ENCODE data around the gene HIPK4. TPM values are rescaled to one million over a fixed set of nuclear protein-coding genes. Genes with fewer than 3 reads are reported as not detected.
A peak's percentile ranks its signal among the peaks of the same experiment; 100 is the strongest.
"Not testable (repeated sequence)": the region's sequence is repeated elsewhere in the genome, so short reads cannot be mapped to it uniquely, and the experiment has no call there.

HIPK4 gene
- total RNA-seq, 1 donor from 2014 or later: not detected

GRCh38 chr19:40342644-40343311 lies 47.2 kb downstream of the HIPK4 start:
- H3K4me1 ChIP-seq (ENCODE audit: control insufficient read depth in 3 of 3, insufficient read depth in 3 of 3, low read length in 3 of 3): peaks cover 11 to 49% (median 30%) of the 10 kb centered on the region in 3 donors
- H3K9ac ChIP-seq (ENCODE audit: low read depth in 1 of 3, low read length in 3 of 3): peak overlapping the region in 1 of 3 donors; percentile 47
- no peaks in the 10 kb centered on the region for H3K9me3 ChIP-seq (ENCODE audit: control insufficient read depth in 3 of 3, low read length in 3 of 3)
- H3K4me3 ChIP-seq (ENCODE audit: low read length in 3 of 3): no peak overlapping the region
- H3K27me3 ChIP-seq (ENCODE audit: control insufficient read depth in 3 of 3, insufficient read depth in 3 of 3, low read length in 3 of 3): no peaks in the 10 kb centered on the region
- peaks cover 3 to 7% (median 6%) of the 10 kb centered on the region in 3 donors for H3K36me3 ChIP-seq (ENCODE audit: control insufficient read depth in 3 of 3, insufficient read depth in 3 of 3, low read length in 3 of 3)
- H3K27ac ChIP-seq (ENCODE audit: low read depth, low read length): peak overlapping the region; percentile 98

- Histone ChIP-seq H3K4me1 (ENCODE audit: control insufficient read depth in 3 of 3, insufficient read depth in 3 of 3, low read length in 3 of 3) (peaks cover 11 to 40% (median 27%) of the 10 kb centered on the region in 3 donors), H3K36me3 (ENCODE audit: control insufficient read depth in 3 of 3, insufficient read depth in 3 of 3, low read length in 3 of 3) (peaks cover 5 to 8% (median 6%) of the 10 kb centered on the region in 3 donors), H3K4me3 (ENCODE audit: low read length in 3 of 3) (peak overlapping the region; percentile 57 to 65 (median 58)), H3K27ac (ENCODE audit: low read depth, low read length) (peak overlapping the region; percentile 98), H3K27me3 (ENCODE audit: control insufficient read depth in 3 of 3, insufficient read depth in 3 of 3, low read length in 3 of 3) (no peaks in the 10 kb centered on the region), H3K9ac (ENCODE audit: low read depth in 1 of 3, low read length in 3 of 3) (peak overlapping the region; percentile 75 to 76 (median 76)), H3K9me3 (ENCODE audit: control insufficient read depth in 3 of 3, low read length in 3 of 3) (no peaks in the 10 kb centered on the region)
Observed at GRCh38 chr19:40341601-40342482, 48.1 kb downstream of the HIPK4 start.

GRCh38 chr19:40339018-40339728 lies 50.8 kb downstream of the HIPK4 start:
- no peak overlapping the region for H3K27ac ChIP-seq (ENCODE audit: low read depth, low read length)
- H3K9ac ChIP-seq (ENCODE audit: low read depth in 1 of 3, low read length in 3 of 3): peak overlapping the region in 1 of 3 donors; percentile 10
- H3K9me3 ChIP-seq (ENCODE audit: control insufficient read depth in 3 of 3, low read length in 3 of 3): no peaks in the 10 kb centered on the region
- peaks cover 11 to 30% (median 24%) of the 10 kb centered on the region in 3 donors for H3K4me1 ChIP-seq (ENCODE audit: control insufficient read depth in 3 of 3, insufficient read depth in 3 of 3, low read length in 3 of 3)
- no peaks in the 10 kb centered on the region for H3K27me3 ChIP-seq (ENCODE audit: control insufficient read depth in 3 of 3, insufficient read depth in 3 of 3, low read length in 3 of 3)
- H3K36me3 ChIP-seq (ENCODE audit: control insufficient read depth in 3 of 3, insufficient read depth in 3 of 3, low read length in 3 of 3): peaks cover 20 to 27% (median 21%) of the 10 kb centered on the region in 3 donors
- no peak overlapping the region for H3K4me3 ChIP-seq (ENCODE audit: low read length in 3 of 3)

- Histone ChIP-seq H3K4me3 (ENCODE audit: low read length in 3 of 3) (no peak overlapping the region), H3K36me3 (ENCODE audit: control insufficient read depth in 3 of 3, insufficient read depth in 3 of 3, low read length in 3 of 3) (peaks cover 30 to 38% (median 32%) of the 10 kb centered on the region in 3 donors), H3K27ac (ENCODE audit: low read depth, low read length) (no peak overlapping the region), H3K27me3 (ENCODE audit: control insufficient read depth in 3 of 3, insufficient read depth in 3 of 3, low read length in 3 of 3) (no peaks in the 10 kb centered on the region), H3K9me3 (ENCODE audit: control insufficient read depth in 3 of 3, low read length in 3 of 3) (no peaks in the 10 kb centered on the region), H3K9ac (ENCODE audit: low read depth in 1 of 3, low read length in 3 of 3) (peak overlapping the region in 1 of 3 donors; percentile 3), H3K4me1 (ENCODE audit: control insufficient read depth in 3 of 3, insufficient read depth in 3 of 3, low read length in 3 of 3) (peaks cover 11 to 19% (median 16%) of the 10 kb centered on the region in 3 donors)
Observed at GRCh38 chr19:40337594-40337993, 52.4 kb downstream of the HIPK4 start.

GRCh38 chr19:40337107-40337506 lies 52.9 kb downstream of the HIPK4 start:
- H3K27me3 ChIP-seq (ENCODE audit: control insufficient read depth in 3 of 3, insufficient read depth in 3 of 3, low read length in 3 of 3): no peaks in the 10 kb centered on the region
- H3K4me1 ChIP-seq (ENCODE audit: control insufficient read depth in 3 of 3, insufficient read depth in 3 of 3, low read length in 3 of 3): peaks cover 6 to 15% (median 11%) of the 10 kb centered on the region in 3 donors
- H3K36me3 ChIP-seq (ENCODE audit: control insufficient read depth in 3 of 3, insufficient read depth in 3 of 3, low read length in 3 of 3): peaks cover 32 to 40% (median 37%) of the 10 kb centered on the region in 3 donors
- no peak overlapping the region for H3K4me3 ChIP-seq (ENCODE audit: low read length in 3 of 3)
- H3K9ac ChIP-seq (ENCODE audit: low read depth in 1 of 3, low read length in 3 of 3): no peak overlapping the region
- H3K27ac ChIP-seq (ENCODE audit: low read depth, low read length): no peak overlapping the region
- H3K9me3 ChIP-seq (ENCODE audit: control insufficient read depth in 3 of 3, low read length in 3 of 3): no peaks in the 10 kb centered on the region

- H3K9ac ChIP-seq (ENCODE audit: low read depth in 1 of 3, low read length in 3 of 3): peak overlapping the region in 1 of 3 donors; percentile 43
- no peaks in the 10 kb centered on the region for H3K9me3 ChIP-seq (ENCODE audit: control insufficient read depth in 3 of 3, low read length in 3 of 3)
- no peak overlapping the region for H3K27ac ChIP-seq (ENCODE audit: low read depth, low read length)
- no peaks in the 10 kb centered on the region for H3K27me3 ChIP-seq (ENCODE audit: control insufficient read depth in 3 of 3, insufficient read depth in 3 of 3, low read length in 3 of 3)
- peaks cover 36 to 45% (median 43%) of the 10 kb centered on the region in 3 donors for H3K36me3 ChIP-seq (ENCODE audit: control insufficient read depth in 3 of 3, insufficient read depth in 3 of 3, low read length in 3 of 3)
- H3K4me3 ChIP-seq (ENCODE audit: low read length in 3 of 3): no peak overlapping the region
- peaks cover 4 to 9% (median 6%) of the 10 kb centered on the region in 3 donors for H3K4me1 ChIP-seq (ENCODE audit: control insufficient read depth in 3 of 3, insufficient read depth in 3 of 3, low read length in 3 of 3)
Observed at GRCh38 chr19:40336601-40336900, 53.4 kb downstream of the HIPK4 start.

GRCh38 chr19:40335855-40336600 lies 54.0 kb downstream of the HIPK4 start:
- Histone ChIP-seq H3K27ac (ENCODE audit: low read depth, low read length) (no peak overlapping the region), H3K36me3 (ENCODE audit: control insufficient read depth in 3 of 3, insufficient read depth in 3 of 3, low read length in 3 of 3) (peaks cover 41 to 49% (median 48%) of the 10 kb centered on the region in 3 donors), H3K9me3 (ENCODE audit: control insufficient read depth in 3 of 3, low read length in 3 of 3) (no peaks in the 10 kb centered on the region), H3K4me1 (ENCODE audit: control insufficient read depth in 3 of 3, insufficient read depth in 3 of 3, low read length in 3 of 3) (peaks cover 0 to 6% (median 2%) of the 10 kb centered on the region in 3 donors), H3K9ac (ENCODE audit: low read depth in 1 of 3, low read length in 3 of 3) (peak overlapping the region in 1 of 3 donors; percentile 43), H3K4me3 (ENCODE audit: low read length in 3 of 3) (no peak overlapping the region), H3K27me3 (ENCODE audit: control insufficient read depth in 3 of 3, insufficient read depth in 3 of 3, low read length in 3 of 3) (no peaks in the 10 kb centered on the region)

- Histone ChIP-seq H3K27me3 (ENCODE audit: control insufficient read depth in 3 of 3, insufficient read depth in 3 of 3, low read length in 3 of 3) (no peaks in the 10 kb centered on the region), H3K9ac (ENCODE audit: low read depth in 1 of 3, low read length in 3 of 3) (no peak overlapping the region), H3K9me3 (ENCODE audit: control insufficient read depth in 3 of 3, low read length in 3 of 3) (no peaks in the 10 kb centered on the region), H3K4me3 (ENCODE audit: low read length in 3 of 3) (no peak overlapping the region), H3K36me3 (ENCODE audit: control insufficient read depth in 3 of 3, insufficient read depth in 3 of 3, low read length in 3 of 3) (peaks cover 47 to 55% (median 54%) of the 10 kb centered on the region in 3 donors), H3K27ac (ENCODE audit: low read depth, low read length) (no peak overlapping the region), H3K4me1 (ENCODE audit: control insufficient read depth in 3 of 3, insufficient read depth in 3 of 3, low read length in 3 of 3) (peaks cover 0 to 6% (median 2%) of the 10 kb centered on the region in 3 donors)
Observed at GRCh38 chr19:40335101-40335500, 54.9 kb downstream of the HIPK4 start.

- not testable (repeated sequence) for H3K4me1 ChIP-seq (ENCODE audit: control insufficient read depth in 3 of 3, insufficient read depth in 3 of 3, low read length in 3 of 3); H3K9ac ChIP-seq (ENCODE audit: low read depth in 1 of 3, low read length in 3 of 3); H3K9me3 ChIP-seq (ENCODE audit: control insufficient read depth in 3 of 3, low read length in 3 of 3); H3K4me3 ChIP-seq (ENCODE audit: low read length in 3 of 3); H3K27ac ChIP-seq (ENCODE audit: low read depth, low read length); H3K27me3 ChIP-seq (ENCODE audit: control insufficient read depth in 3 of 3, insufficient read depth in 3 of 3, low read length in 3 of 3)
- peaks cover 53 to 67% (median 65%) of the 10 kb centered on the region in 3 donors for H3K36me3 ChIP-seq (ENCODE audit: control insufficient read depth in 3 of 3, insufficient read depth in 3 of 3, low read length in 3 of 3)
Observed at GRCh38 chr19:40333083-40333482, 56.9 kb downstream of the HIPK4 start.

Data from skeletal muscle tissue (tissue), 4 donors.